GM12864 (cell line): Measurements from ENCODE around the gene MYO18A.

Experiments used
- DNase-seq: peaks from one replicate; pipeline ENCODE4 v3.0.0-alpha.2; 2011; ENCODE audit warnings: low read depth
- H3K4me3 ChIP-seq: 2 replicates; pipeline ENCODE4 v1.5.1; 2011; ENCODE audit warnings: mild to moderate bottlenecking, low read depth, low read length, control low read depth
- CTCF ChIP-seq: IDR thresholded peaks from 2 replicates; pipeline ENCODE4 v1.5.1; 2011; ENCODE audit warnings: low read depth, mild to moderate bottlenecking, moderate library complexity, low read length, control low read depth, inconsistent platforms; ENCODE audit errors: missing control alignments

Gene MYO18A

GRCh38 chr17:29194669-29195068, 14.5 kb upstream of the MYO18A start:
- H3K4me3 ChIP-seq, result no peak overlapping the region
- no peak for TF ChIP-seq CTCF
- no peak for DNase-seq

GRCh38 chr17:29193146-29193545, 12.9 kb upstream of the MYO18A start:
- TF ChIP-seq CTCF, result no peak
- no peak for DNase-seq
- no peak overlapping the region for H3K4me3 ChIP-seq

- no peak for DNase-seq
- no peak overlapping the region for H3K4me3 ChIP-seq
- no peak for TF ChIP-seq CTCF
Measured at GRCh38 chr17:29190592-29191207, 10.5 kb upstream of the MYO18A start.

GRCh38 chr17:29190039-29190438, 9.8 kb upstream of the MYO18A start:
- no peak for DNase-seq

GRCh38 chr17:29189355-29189754, 9.2 kb upstream of the MYO18A start:
- no peak overlapping the region for H3K4me3 ChIP-seq
- DNase-seq, result no peak
- no peak for TF ChIP-seq CTCF

More at GRCh38 chr17:29190039-29190438, 9.8 kb upstream of the MYO18A start:
- no peak overlapping the region for H3K4me3 ChIP-seq
- TF ChIP-seq CTCF, result no peak

GRCh38 chr17:29181226-29181625, 1.0 kb upstream of the MYO18A start:
- H3K4me3 ChIP-seq, result no peak overlapping the region
- no peak for TF ChIP-seq CTCF
- no peak for DNase-seq

GRCh38 chr17:29180788-29181160, 576 bp upstream of the MYO18A start:
- TF ChIP-seq CTCF, result no peak
- H3K4me3 ChIP-seq, result peak overlapping the region; percentile 50; the same call in 1 of the 2 replicates

More at GRCh38 chr17:29180788-29181160, 576 bp upstream of the MYO18A start:
- DNase-seq, result no peak
